ENCODE data around the gene DHX58.

The DHX58 gene

DNA sequence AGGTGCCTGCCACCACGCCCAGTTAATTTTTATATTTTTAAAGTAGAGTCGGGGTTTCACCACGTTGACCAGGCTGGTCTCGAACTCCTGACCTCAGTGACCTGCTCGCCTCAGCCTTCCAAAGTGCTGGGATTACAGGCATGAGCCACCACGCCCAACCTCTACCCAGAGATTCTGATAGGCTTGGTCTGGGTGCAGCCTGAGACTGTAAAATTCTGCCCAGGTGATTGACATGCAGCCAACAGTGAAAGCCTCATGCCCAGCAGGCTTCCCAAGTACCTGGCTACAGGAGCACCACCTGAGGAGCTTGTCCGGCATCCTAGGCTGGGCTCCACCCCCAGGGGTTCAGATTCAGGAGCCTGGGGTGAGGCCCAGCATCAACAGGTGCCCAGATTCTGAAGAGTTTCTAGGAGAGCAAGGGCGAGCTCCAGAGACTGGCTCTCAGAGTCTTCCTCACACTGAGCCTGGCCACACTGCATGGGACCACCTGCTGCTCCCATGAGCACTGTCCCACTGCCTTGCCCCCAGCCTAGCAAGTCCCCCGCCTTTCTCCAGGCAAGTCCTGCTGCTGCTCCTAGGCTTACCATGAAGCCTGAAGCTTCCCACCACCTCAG lies 30.9 kb downstream of the DHX58 start:
- no peak for DNase-seq

DNA sequence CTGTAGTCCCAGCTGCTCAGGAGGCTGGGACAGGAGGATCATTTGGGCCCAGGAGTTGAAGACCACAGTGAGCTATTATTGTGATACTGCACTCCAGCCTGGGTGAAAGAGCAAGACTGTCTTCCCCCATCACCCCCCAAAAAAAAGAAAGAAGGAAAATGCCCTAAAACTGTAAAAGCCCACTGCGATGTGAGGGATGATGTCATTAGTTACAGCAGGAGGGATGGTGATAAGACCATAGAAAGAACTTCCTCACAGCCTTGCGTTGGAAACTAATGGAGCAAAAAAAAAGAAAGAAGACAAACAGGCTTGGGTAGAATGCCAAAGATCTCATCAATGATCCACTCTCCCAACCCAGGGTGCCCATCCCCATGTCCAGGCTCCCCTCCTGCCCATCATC lies 33.0 kb downstream of the DHX58 start:
- DNase-seq = no peak

DNA sequence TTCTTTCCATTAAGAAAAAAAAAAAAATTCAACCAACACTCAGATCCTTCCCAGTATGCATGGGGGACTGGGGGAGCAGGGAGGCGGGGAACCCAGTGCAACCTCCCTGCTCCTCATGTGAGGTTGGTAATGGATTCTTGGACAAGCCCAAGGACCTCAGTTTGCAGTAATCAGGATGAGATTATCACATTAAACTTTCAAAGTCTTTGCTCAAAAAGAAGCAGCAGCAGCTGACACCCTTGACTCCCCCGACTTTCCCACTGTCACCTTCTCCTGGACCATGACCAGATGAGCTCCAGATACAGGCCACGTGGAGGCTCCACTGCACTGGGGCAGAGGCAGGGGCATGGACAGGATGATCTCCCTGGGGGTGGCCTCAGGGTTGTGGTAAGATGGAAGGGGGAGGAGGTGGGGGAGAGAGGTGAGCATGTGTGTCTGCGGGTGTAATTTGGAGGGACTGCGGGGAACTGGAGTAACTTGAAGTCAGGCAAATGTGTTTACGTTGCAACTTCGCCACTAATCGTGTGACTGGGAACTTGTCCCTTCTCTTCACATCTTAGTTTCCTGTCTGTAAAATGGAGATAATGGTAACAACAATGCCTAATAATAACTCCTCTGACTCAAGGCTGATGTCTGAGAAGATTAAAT lies 34.0 kb downstream of the DHX58 start:
- DNase-seq = no peak

DNA sequence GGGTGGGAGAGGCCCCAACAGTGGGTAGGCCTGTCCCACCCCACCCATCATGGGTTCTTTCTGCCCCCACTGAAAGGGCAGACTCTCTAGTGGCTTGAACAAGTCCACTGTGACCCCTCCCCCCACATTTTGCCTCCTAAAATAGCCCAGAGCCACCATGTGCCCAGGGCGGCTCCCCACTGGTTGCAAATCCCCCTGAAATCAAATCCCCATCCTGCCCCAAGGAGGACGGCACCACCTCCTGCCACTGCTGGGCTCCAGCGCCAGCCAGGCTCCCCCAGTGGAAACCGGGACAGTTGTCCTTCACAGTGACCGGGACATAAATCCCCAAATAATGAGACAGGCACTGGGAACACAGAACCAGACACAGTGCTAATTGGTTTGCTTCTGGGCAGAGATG lies 34.8 kb downstream of the DHX58 start:
- no peak for DNase-seq

DNA sequence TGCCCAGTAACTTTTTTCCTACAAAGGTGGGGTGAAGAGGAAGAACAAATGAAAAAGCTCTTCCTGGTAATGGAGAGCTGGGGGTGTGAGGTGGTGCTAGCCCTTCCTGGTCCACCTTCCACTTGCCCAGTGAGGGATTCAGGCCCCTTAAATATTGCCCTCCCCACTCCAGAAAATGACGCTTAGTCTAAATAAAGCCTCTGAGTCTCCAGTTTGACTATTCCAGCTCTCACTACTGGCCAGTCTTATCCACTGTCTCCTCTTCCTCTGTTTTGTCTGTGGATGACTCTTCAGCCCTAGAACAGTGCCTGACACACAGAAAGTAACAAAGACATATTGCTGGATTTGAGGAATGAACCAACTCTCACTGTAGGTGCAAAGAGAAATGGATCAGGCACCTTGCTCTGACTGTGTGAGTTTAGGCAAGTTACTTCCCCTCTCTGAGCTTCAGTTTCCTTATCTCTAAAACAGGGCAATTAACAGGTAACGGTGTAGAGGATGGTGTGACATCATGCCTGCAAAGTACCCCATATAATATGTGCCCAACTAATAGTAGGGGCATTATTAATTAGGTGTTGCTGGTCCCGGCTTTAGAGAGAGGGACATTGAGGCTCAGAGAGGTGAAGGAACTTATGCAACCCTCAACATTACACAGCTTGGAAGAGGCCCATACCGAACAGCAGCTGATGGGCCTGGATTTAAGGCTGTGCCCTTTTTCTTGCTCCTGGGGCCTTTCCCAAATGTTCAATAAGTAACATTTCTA lies 35.5 kb downstream of the DHX58 start:
- no peak for DNase-seq

DNA sequence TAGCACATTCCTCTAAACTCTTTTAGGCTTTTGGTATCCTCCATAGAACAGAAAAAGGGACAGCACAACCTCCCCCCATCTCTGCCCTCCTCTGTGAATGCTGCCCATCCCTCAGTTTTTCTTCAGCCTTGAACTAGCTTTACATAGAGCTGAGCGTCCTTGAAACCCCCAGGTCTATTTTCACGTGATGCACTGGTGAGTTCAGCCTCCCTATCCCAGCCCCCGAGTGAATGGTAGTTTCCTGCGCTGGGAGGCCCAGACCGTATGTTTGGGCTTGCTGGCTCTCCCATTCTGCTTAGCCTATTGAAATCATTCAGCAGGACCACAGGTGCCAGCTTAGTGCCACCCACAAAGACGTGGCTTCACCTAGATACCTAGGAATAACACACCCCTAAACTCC lies 36.7 kb downstream of the DHX58 start:
- DNase-seq = no peak

DNA sequence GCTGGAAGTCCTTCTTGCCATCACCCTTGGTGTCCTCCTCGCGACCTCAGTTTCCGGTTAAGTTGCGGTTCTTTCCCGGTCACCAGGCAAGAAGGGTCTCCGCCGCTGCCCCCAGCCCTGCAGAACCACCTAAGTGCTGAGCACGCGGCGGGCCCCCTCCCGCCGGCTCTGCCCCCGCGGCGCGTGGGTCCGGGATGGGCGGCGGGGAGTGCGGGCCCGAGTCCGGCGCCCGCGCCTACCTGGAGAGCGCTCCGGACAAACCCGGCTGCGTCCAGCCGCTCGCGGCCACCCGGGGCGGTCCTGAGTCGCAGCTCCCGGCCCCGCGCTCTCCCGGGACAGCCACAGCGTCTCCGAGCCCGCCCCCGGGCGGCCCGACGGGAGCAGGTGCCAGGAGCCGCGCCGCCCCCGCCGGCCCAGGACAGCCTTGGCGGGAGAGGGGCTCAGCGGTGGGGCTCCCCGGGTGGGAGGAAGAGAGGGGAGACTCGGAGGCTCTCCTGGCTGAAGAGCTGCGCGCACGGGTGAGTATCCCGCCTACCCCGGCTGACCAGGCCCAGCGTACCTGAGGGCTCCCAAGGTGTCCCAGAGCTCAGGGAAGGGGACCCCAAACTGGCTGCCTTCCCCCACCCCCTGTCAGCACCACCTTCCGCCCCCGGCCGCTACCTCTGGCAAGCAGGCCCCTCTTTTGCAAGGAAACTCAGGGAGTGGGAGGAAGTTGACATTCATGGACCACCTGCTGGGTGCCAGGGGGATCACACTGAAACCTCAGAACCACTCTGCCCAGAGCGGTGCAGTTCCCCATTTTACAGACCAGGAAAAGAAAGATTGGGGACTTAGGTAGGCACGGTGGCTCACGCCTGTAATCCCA lies 40.0 kb downstream of the DHX58 start:
- DNase-seq = no peak

DNA sequence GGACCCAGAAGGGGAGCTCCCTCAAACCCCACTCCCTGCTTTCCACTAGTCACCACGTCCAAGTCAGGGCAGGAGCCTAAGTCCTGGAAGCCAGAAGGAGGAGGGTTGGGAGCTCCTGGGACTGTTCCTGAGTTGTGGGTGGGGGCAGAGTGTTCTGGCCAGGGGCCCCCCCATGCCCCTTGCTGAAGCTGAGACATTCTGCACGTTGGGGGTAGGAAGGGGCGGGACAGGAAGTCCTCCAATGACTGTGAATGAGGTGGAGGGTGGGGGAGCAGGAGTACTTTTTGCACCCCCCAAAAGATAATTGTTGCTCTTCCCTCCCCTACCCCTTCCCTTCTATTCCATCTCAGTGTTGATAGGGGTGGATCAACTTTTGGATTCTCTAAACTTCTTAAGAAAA lies 40.7 kb downstream of the DHX58 start:
- DNase-seq = no peak

DNA sequence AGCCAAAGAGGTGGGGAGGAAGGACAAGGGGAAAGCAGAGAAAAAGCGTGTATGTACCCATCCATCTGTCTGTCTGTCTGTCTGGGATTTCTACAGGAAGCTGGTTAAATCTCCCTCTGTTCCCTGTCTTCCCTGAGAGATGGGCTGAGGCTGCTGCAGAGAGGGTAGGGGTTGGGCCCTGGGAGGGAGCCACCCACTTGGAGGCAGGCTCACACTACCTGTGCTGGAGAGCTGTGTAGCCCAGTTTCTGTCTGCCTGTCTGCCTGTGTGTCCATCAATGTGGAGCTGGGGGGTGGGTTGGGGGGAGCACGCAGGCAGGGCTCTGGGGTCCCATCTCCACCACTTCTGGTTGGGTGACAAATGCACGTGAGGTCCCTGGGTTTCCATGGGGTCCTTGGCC lies 43.5 kb downstream of the DHX58 start:
- no peak for DNase-seq

DNA sequence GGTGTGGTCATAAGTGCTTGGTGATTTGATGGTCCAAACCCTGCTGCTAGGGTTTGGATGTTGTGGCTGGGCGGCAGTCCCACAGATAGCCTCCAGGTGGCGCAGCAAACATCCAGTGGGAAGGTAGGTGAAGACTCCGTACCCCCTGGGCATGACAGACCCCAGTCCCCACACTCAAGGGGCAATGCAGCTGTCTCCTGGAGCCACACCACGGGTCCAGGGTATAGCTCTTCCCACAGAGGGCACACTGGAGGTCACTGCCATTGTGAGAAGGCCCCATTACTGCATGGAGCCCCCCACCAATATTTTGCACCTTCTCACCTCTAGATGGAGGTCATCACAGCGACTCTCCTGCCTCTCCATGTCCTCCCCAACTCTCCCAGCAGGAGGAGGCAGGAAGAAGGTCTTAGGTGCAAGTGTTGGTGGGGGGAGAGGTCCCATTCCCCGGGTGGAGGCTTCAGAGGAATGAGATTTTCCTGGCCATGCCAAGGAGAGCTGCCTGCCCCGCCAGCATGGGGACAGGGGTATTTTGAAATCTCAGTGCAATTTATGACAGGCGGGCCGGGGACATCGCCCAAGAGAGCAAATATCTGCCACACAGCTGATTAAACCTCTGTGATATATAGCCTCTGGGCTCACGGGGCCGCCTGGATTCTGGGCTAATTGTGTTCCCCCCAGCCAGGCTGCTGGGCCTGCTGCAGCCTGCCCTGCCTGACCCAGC lies 45.0 kb downstream of the DHX58 start:
- DNase-seq = peak; percentile 47 to 73

DNA sequence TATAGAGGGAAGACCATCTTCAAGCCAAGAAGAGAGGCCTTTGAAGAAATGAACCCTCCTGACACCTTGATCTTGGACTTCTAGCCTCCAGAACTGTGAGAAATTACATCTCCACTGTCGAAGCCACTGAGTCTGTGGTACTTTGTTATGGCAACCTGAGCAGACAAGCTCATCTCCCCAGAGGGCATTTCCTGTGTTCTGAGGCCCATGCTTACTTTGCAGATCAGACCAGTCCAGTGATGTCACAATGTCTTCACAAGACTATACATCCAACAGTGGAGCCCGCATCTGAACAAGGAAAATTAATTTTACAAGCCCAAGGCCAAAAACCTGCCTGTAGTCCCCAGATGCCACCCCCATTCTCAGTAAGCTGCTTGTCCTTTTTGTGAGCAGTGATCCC lies 47.3 kb downstream of the DHX58 start:
- DNase-seq = no peak

DNA sequence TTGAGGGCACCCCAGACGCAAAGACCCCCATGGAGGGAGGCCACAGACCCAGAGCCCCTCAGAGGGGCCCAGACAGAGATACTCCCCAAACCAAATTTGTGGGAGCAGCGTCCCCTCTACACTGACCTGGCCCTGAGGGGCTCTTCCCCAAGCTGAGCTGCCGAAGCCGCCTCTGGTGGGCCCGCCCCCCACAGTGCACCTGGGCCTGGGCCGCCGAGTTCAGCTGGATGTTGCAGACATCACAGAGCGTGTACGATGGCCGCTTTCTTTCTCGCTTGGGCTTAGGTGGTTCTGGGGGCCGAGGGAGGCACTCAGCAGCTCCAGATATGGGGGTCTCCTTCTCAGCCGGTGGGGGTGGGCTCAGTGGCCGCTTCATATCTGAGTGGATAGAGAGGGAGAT lies 49.8 kb downstream of the DHX58 start:
- DNase-seq = no peak

DNA sequence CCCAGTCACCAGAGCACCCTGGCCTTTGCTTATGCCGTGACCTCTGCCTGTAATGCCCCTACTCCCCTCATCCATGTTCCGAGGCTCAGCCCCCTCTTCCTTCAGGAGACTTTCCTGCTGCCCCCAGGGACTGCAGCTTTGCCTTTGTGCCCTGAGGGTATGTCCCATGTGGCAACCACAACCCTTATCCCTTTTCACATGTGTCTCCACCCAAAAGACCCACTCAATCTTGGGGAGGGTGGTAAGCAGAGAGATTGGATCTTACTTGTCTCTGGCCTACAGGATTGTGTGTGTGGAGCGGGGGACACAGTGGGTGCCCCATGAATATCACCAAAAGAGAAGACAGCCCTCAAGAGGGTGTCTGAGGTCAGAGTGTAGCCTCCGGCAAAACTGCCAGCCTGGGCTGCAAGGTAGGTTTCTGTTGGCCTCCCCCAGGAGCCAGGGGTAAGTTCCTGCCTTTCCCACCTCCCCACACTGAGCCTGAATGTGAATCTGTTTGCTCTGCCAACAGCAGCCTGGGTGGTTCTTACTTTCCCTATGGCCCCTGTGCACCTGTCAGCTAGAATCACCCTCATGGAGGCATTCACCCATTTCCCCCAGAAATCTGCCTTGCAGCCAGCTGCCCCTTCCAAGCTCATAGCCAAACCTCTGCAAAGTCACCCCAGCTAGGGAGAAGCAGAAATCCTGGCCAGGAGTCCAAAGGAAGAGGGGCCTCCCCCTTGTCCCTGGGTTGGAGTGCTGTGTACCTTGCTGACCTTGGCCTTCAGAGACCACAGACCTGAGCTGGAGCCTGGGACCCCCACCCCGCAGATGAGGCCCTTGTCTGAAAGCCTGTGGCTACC lies 50.6 kb downstream of the DHX58 start:
- DNase-seq = no peak

DNA sequence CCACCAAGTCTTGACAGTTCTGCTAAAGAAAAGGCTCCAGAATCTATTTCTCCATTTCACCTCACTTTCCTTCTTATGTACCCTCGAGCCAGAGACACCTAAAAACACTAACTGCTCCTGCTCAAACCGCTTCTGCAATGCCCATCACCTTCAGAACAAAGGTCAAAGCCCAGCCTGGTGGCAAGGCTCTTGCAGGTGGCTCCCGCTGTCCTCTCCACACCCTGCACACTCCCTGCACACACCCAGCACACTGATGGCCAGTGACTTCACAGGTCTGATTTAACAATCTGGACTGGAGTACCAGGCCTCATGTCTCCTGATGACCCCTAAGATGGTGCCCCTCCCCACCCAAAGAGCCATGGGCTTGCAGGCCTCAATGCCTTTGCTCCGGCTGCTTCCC lies 52.3 kb downstream of the DHX58 start:
- no peak for DNase-seq

DNA sequence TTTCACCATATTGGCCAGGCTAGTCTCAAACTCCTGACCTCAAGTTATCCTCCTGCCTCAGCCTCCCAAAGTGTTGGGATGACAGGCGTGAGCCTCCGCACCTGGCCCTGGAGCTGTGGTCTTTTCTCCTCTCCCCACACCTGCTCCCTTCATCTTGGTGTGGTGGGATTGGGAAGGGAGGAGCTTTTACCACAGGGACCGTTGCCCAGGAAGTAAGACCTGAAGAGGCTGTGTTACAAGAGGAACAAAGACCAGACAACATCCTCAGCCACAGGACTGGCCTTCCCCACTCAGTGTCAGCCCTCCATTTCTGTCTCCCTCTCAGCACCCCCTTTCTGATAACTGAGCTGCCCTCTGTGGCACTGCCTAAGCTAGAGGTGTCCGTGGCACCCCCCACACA lies 52.7 kb downstream of the DHX58 start:
- no peak for DNase-seq

DNA sequence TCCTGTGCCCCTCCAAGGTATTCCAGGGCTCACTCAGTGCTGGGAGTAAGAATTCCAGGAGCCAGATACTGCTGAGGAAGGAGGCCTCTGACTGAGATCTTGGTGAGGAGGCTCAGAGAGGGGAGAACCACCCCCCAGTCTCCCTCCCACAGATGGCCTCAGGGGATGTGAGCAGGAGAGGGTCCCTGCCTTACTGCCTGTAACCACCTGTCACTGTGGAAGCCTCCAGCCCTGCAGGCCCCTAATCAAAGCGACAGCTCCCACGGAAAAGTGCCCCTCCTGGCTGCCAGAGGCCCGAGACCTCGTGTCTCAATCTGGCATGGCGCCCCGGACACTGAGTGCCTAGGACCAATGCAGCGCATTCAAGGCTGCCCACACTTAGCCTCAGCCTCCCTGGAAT lies 54.5 kb downstream of the DHX58 start:
- no peak for DNase-seq

DNA sequence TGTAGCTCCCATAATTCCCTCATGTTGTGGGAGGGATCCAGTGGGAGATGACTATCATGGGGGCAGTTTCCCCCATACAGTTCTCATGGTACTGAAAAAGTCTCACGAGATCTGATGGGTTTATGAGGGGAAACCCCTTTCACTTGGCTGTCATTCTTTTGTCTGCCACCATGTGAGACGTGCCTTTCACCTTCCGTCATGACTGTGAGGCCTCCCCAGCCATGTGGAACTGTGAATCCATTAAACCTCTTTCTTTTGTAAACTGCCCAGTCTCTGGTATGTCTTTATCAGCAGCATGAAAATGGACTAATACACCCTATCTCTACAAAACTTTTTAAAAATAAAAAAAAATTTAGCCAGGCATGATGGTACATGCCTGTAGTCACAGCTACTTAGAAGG lies 55.9 kb downstream of the DHX58 start:
- DNase-seq = no peak

DNA sequence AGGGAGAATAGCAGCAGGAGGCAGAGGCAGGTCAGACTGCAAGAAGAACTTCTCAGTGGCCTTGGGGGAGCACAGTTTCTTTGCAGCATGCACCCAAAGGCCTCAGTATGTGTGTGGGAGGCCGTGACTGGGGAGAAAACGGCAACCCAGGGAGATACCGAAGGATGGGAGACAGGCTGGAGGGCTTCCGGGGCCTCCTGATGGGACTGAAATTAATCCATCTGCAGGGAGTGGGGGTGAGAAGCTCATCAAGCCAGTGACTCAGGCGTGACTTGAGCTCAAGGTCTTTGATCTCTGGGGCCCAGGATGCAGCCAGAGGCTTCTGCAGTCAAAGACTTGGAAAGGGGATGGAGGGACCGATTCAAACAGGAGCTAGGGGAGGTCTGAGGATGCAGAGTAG lies 57.0 kb downstream of the DHX58 start:
- no peak for DNase-seq

DNA sequence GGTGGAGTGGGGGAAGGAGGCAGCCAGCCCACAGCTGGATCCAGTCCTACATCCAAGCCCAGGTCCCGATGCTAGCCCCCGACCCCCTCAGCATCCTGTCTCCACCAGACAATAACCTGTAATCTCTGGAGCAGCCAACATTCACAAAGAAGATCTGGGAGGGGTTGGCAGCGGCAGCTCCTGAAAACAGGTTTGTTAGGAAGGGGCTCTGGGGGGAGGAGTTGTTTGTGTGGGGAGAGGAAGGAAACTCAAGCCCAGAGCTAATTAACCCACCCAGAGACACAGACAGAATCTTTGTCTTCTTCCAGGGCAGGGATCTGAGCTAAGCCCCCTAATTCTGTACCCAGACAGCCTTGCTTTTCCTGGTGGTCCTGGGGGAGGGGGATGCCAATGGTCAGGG lies 57.5 kb downstream of the DHX58 start:
- DNase-seq = no peak

DNA sequence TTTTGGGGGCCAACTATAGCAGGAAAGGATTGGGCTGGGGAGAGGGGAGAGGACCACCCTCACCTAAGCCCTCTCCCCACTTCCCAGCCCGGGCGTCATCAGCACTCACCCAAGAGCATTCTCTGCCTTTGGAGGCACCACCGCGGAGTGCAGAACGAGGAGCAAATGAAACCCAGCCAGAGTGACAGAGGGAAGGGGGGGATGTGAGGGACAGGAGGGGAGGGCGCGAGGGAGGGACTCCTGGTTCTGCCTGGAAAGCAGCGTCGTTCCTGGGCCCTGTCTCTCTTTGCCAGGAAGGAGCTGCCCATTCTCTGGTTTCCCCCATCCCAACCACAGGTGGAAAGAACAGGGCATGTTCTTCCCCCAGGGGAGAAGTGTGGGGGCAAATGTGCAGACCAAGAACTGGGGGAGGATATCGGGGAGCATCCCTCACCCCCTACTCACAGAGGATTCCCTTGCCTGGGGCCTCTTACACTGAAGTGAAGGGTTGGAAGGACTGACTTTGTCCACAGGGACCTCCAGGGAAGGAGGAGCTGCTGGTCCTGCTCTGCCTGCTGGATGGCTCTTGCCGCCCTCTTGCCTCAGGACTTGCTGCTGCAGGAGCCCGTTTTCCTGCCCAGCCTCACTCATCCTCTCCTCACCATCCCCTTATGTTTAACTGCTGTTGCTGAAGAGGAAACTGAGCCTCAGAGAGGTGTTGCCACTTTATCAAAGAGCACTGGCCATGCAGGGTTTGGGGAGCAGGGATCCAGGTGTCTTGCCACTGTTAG lies 58.6 kb downstream of the DHX58 start:
- DNase-seq = no peak

DNA sequence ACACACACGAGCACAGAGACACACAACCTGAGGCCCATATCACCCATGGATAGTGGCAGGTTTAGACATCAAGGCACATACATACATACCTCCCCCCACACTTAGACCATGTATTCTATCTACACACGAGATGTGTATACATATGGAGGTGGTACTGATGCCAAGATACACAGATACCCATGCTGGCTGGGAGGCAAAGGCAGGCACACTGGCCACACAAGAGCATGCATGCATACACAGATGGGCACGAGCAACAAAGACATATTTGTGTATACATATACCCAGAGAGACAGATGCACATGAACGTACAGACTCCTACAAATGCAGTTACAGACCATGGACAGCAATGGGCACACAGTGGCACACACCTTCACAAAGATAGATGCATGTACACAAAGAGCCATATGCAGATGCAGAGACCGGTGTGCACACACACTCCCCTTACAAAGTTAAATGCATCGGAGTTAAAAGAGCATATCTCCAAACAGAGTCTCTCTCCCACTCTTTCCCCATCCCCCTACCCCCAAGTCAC lies 60.1 kb downstream of the DHX58 start:
- no peak for DNase-seq
